H54 (cell line): Measurements from ENCODE around the gene THSD4.
"Not testable (repeated sequence)": the region's sequence is repeated elsewhere in the genome, so short reads cannot be mapped to it uniquely, and the experiment has no call there.

Experiments
- DNase-seq: peaks from one replicate; pipeline ENCODE4 v3.0.0; 2011; ENCODE audit warnings: low spot score, mixed read lengths; ENCODE audit not compliant: insufficient read length
- FAIRE-seq: peaks from 3 replicates; lab custom pipeline; 2011; peaks lifted over from hg19 to GRCh38; lab: Jason Lieb, UNC
- POLR2A ChIP-seq: IDR thresholded peaks from 2 replicates; pipeline ENCODE4 v1.6.1; 2011; ENCODE audit warnings: low read depth, mild to moderate bottlenecking, low read length

THSD4 gene

GRCh38 chr15:71256934-71257664 is 141.8 kb downstream of the THSD4 start:
- no peak for FAIRE-seq

GRCh38 chr15:71259866-71260265 is 144.6 kb downstream of the THSD4 start:
- no peak for FAIRE-seq
- no peak for TF ChIP-seq POLR2A
- DNase-seq, result no peak

More at GRCh38 chr15:71256934-71257664, 141.8 kb downstream of the THSD4 start:
- no peak for TF ChIP-seq POLR2A
- DNase-seq, result no peak

GRCh38 chr15:71261418-71261817 is 146.1 kb downstream of the THSD4 start:
- DNase-seq (no peak), FAIRE-seq (no peak)
- no peak for TF ChIP-seq POLR2A

GRCh38 chr15:71261909-71262308 is 146.6 kb downstream of the THSD4 start:
- FAIRE-seq (no peak), DNase-seq (no peak)
- no peak for TF ChIP-seq POLR2A

- DNase-seq (no peak), FAIRE-seq (no peak)
- no peak for TF ChIP-seq POLR2A
Observed at GRCh38 chr15:71262599-71262998, 147.3 kb downstream of the THSD4 start.

- FAIRE-seq, DNase-seq: not testable (repeated sequence)
Observed at GRCh38 chr15:71265606-71266005, 150.3 kb downstream of the THSD4 start.

GRCh38 chr15:71271327-71271726 is 156.1 kb downstream of the THSD4 start:
- FAIRE-seq, result no peak
- no peak for TF ChIP-seq POLR2A

GRCh38 chr15:71272932-71273331 is 157.7 kb downstream of the THSD4 start:
- DNase-seq (no peak), FAIRE-seq (no peak)
- TF ChIP-seq POLR2A, result no peak

More at GRCh38 chr15:71271327-71271726, 156.1 kb downstream of the THSD4 start:
- no peak for DNase-seq

- DNase-seq, result no peak
- TF ChIP-seq POLR2A, result no peak
- FAIRE-seq, result no peak
Observed at GRCh38 chr15:71273731-71274447, 158.6 kb downstream of the THSD4 start.

GRCh38 chr15:71274448-71274798 is 159.2 kb downstream of the THSD4 start:
- FAIRE-seq, result no peak
- no peak for TF ChIP-seq POLR2A
- DNase-seq, result no peak

GRCh38 chr15:71275098-71275497 is 159.8 kb downstream of the THSD4 start:
- DNase-seq (no peak), FAIRE-seq (no peak)
- TF ChIP-seq POLR2A, result no peak

GRCh38 chr15:71275566-71276335 is 160.5 kb downstream of the THSD4 start:
- DNase-seq, result no peak
- no peak for FAIRE-seq

GRCh38 chr15:71276336-71276665 is 161.0 kb downstream of the THSD4 start:
- DNase-seq, result no peak
- TF ChIP-seq POLR2A, result no peak

More at GRCh38 chr15:71275566-71276335, 160.5 kb downstream of the THSD4 start:
- no peak for TF ChIP-seq POLR2A

More at GRCh38 chr15:71276336-71276665, 161.0 kb downstream of the THSD4 start:
- FAIRE-seq, result no peak
